H1 (cell line): ENCODE results near the gene C12orf76. TPM values are rescaled to one million over a fixed set of nuclear protein-coding genes. Genes with fewer than 3 reads are reported as not detected.

ENCODE experiments used
- CTCF ChIA-PET: fragments of 300-600 bp; sonication (Branson Sonifier 250); formaldehyde crosslinking; loops from one replicate; lab custom pipeline; 2021; ENCODE audit not compliant: partially characterized antibody; lab: Charles Lee
- POLR2A ChIA-PET: fragments of 300-600 bp; sonication (Branson Sonifier 250); formaldehyde crosslinking; loops from one replicate; lab custom pipeline; 2021; ENCODE audit warnings: inconsistent platforms; ENCODE audit not compliant: partially characterized antibody; lab: Charles Lee
- DNase-seq, 2 experiments: peaks; one replicate each; pipeline versions ENCODE4 v3.0.0 to v3.0.0-alpha.2; 2010 to 2022; ENCODE audit warnings: low spot score in 2 of 2, low read depth in 1 of 2, mixed read lengths in 1 of 2
- FAIRE-seq: peaks from 2 replicates; lab custom pipeline; 2011; peaks lifted over from hg19 to GRCh38; lab: Jason Lieb, UNC
- H2AFZ ChIP-seq: 2 replicates; pipeline ENCODE4 v1.8.1; 2012; ENCODE audit warnings: low read length, inconsistent platforms
- H2AK5ac ChIP-seq: 2 replicates; pipeline ENCODE4 v1.6.1; 2013; ENCODE audit warnings: low read depth, low read length
- H2BK120ac ChIP-seq: replicated peaks from 2 replicates; pipeline ENCODE3; 2013; ENCODE audit warnings: low read depth, low read length, inconsistent platforms
- H2BK12ac ChIP-seq: 2 replicates; pipeline ENCODE4 v1.6.1; 2013; ENCODE audit warnings: low read depth, low read length
- H2BK15ac ChIP-seq: 2 replicates; pipeline ENCODE4 v1.6.1; 2013; ENCODE audit warnings: low read length
- H2BK20ac ChIP-seq: 2 replicates; pipeline ENCODE4 v1.6.1; 2013; ENCODE audit warnings: low read length
- H2BK5ac ChIP-seq: 2 replicates; pipeline ENCODE4 v1.6.1; 2013; ENCODE audit warnings: low read depth, low read length
- H3K14ac ChIP-seq: 2 replicates; pipeline ENCODE4 v1.6.1; 2013; ENCODE audit warnings: inconsistent platforms; ENCODE audit not compliant: insufficient read length
- H3K18ac ChIP-seq: 2 replicates; pipeline ENCODE4 v1.6.1; 2013; ENCODE audit warnings: low read length; ENCODE audit errors: extremely low read depth
- H3K23ac ChIP-seq: 2 replicates; pipeline ENCODE4 v1.6.1; 2013; ENCODE audit warnings: inconsistent platforms; ENCODE audit not compliant: insufficient read length
- H3K23me2 ChIP-seq: 2 replicates; pipeline ENCODE4 v1.6.1; 2013; ENCODE audit warnings: low read depth, low read length
- H3K27ac ChIP-seq: 2 replicates; pipeline ENCODE4 v1.6.1; 2011; ENCODE audit warnings: low read depth, low read length, inconsistent platforms
- H3K27me3 ChIP-seq, 4 experiments: replicated peaks in 1 of 4; 1 replicate in 1 of 4; 2 replicates in 3 of 4; pipeline versions ENCODE4 v1.6.1 to v1.8.1; 2011 to 2013; ENCODE audit warnings: low read length in 3 of 4, mild to moderate bottlenecking in 3 of 4, inconsistent platforms in 2 of 4, mixed read lengths in 2 of 4, moderate library complexity in 1 of 4; ENCODE audit not compliant: control insufficient read depth in 3 of 4, insufficient read depth in 3 of 4; ENCODE audit errors: extremely low read depth in 1 of 4
- H3K36me3 ChIP-seq, 4 experiments: 2 replicates each; pipeline versions ENCODE4 v1.6.1 to v1.8.1; 2011 to 2013; ENCODE audit warnings: mild to moderate bottlenecking in 4 of 4, low read length in 3 of 4, moderate library complexity in 2 of 4, control low read depth in 1 of 4, inconsistent platforms in 1 of 4; ENCODE audit not compliant: insufficient read depth in 4 of 4, control insufficient read depth in 2 of 4
- H3K4ac ChIP-seq: replicated peaks from 2 replicates; pipeline ENCODE3; 2013; ENCODE audit warnings: low read length, low read depth, mixed read lengths, inconsistent platforms; ENCODE audit not compliant: insufficient read length
- H3K4me1 ChIP-seq, 4 experiments: replicated peaks in 1 of 4; 1 replicate in 1 of 4; 2 replicates in 3 of 4; pipeline versions ENCODE4 v1.6.1 to v1.8.1; 2011 to 2013; ENCODE audit warnings: low read length in 3 of 4, inconsistent platforms in 2 of 4, mixed read lengths in 1 of 4; ENCODE audit not compliant: insufficient read depth in 4 of 4, control insufficient read depth in 3 of 4
- H3K4me2 ChIP-seq, 2 experiments: 2 replicates each; pipeline versions ENCODE4 v1.6.1 to v1.8.1; 2011 to 2013; ENCODE audit warnings: low read depth in 2 of 2, low read length in 2 of 2, control low read depth in 1 of 2, inconsistent platforms in 1 of 2, mild to moderate bottlenecking in 1 of 2; ENCODE audit not compliant: insufficient read depth in 1 of 2
- H3K4me3 ChIP-seq, 4 experiments: fragments of 200-600, 300-600 bp in 1 of 4; sonication (generic), shearing (Covaris generic), sonication (Bioruptor Twin) in 1 of 4; 2 replicates each; pipeline versions ENCODE4 v1.5.1 to v1.8.1; 2011 to 2016; ENCODE audit warnings: low read length in 4 of 4, low read depth in 3 of 4, control low read depth in 2 of 4, inconsistent platforms in 2 of 4, mild to moderate bottlenecking in 2 of 4, mixed read lengths in 1 of 4, moderate library complexity in 1 of 4; ENCODE audit not compliant: insufficient read depth in 2 of 4; ENCODE audit errors: extremely low read depth in 1 of 4
- H3K56ac ChIP-seq: replicated peaks from 2 replicates; pipeline ENCODE3; 2013; ENCODE audit warnings: low read depth, mild to moderate bottlenecking, mixed read lengths, low read length, inconsistent platforms; ENCODE audit not compliant: insufficient read length
- H3K79me1 ChIP-seq: 2 replicates; pipeline ENCODE4 v1.6.1; 2013; ENCODE audit warnings: low read depth, low read length, control low read depth
- H3K79me2 ChIP-seq, 2 experiments: 2 replicates each; pipeline versions ENCODE4 v1.6.1 to v1.8.1; 2012 to 2013; ENCODE audit warnings: low read length in 2 of 2, mild to moderate bottlenecking in 2 of 2, inconsistent platforms in 1 of 2; ENCODE audit not compliant: insufficient read depth in 2 of 2, control insufficient read depth in 1 of 2
- H3K9ac ChIP-seq, 4 experiments: replicated peaks in 1 of 4; 1 replicate in 1 of 4; 2 replicates in 3 of 4; pipeline versions ENCODE4 v1.6.1 to v1.8.1; 2011 to 2013; ENCODE audit warnings: low read depth in 3 of 4, low read length in 3 of 4, control low read depth in 2 of 4, mild to moderate bottlenecking in 2 of 4, moderate library complexity in 2 of 4, inconsistent platforms in 1 of 4; ENCODE audit errors: extremely low read depth in 1 of 4
- H3K9me3 ChIP-seq, 2 experiments: 2 replicates each; pipeline versions ENCODE4 v1.6.1 to v1.8.1; 2012 to 2013; ENCODE audit warnings: mild to moderate bottlenecking in 2 of 2, moderate library complexity in 2 of 2, control low read depth in 1 of 2, inconsistent platforms in 1 of 2, low read depth in 1 of 2, low read length in 1 of 2, mixed read lengths in 1 of 2; ENCODE audit not compliant: insufficient read depth in 2 of 2
- H4K20me1 ChIP-seq, 2 experiments: replicated peaks in 1 of 2; 2 replicates each; pipeline versions ENCODE3 to v1.8.1; 2011 to 2013; ENCODE audit warnings: inconsistent platforms in 2 of 2, low read length in 2 of 2, mild to moderate bottlenecking in 1 of 2; ENCODE audit not compliant: insufficient read depth in 2 of 2, control insufficient read depth in 1 of 2
- H4K5ac ChIP-seq: 2 replicates; pipeline ENCODE4 v1.6.1; 2013; ENCODE audit warnings: low read length, low read depth, mixed read lengths, inconsistent platforms; ENCODE audit not compliant: insufficient read length
- H4K8ac ChIP-seq: 2 replicates; pipeline ENCODE4 v1.8.0; 2013; ENCODE audit warnings: mild to moderate bottlenecking, moderate library complexity, low read length, inconsistent platforms; ENCODE audit not compliant: insufficient read depth; ENCODE audit errors: extremely low read depth
- H4K91ac ChIP-seq: replicated peaks from 2 replicates; pipeline ENCODE3; 2013; ENCODE audit warnings: low read length, mixed read lengths, inconsistent platforms; ENCODE audit not compliant: insufficient read length
- CHD1 ChIP-seq: IDR thresholded peaks from 2 replicates; pipeline ENCODE4 v1.6.1; 2012; ENCODE audit warnings: low read depth, low read length, improper control_type of control experiment
- EGR1 ChIP-seq: IDR thresholded peaks from 2 replicates; pipeline ENCODE4 v1.6.1; 2011; ENCODE audit warnings: low read depth, low read length, borderline replicate concordance
- FOSL1 ChIP-seq: IDR thresholded peaks from 2 replicates; pipeline ENCODE4 v1.6.1; 2011; ENCODE audit warnings: mild to moderate bottlenecking, low read depth, low read length, moderate library complexity; ENCODE audit not compliant: insufficient read depth
- JUN ChIP-seq: IDR thresholded peaks from 2 replicates; pipeline ENCODE4 v1.6.1; 2011; ENCODE audit warnings: low read depth, mild to moderate bottlenecking, improper control_type of control experiment, low read length
- JUND ChIP-seq: IDR thresholded peaks from 2 replicates; pipeline ENCODE4 v1.6.1; 2011; ENCODE audit warnings: mild to moderate bottlenecking, improper control_type of control experiment, low read length
- SAP30 ChIP-seq: fragments of 300-600 bp; sonication (generic); IDR thresholded peaks from 2 replicates; pipeline ENCODE4 v1.7.1; 2012; ENCODE audit warnings: low read length, moderate library complexity, mild to moderate bottlenecking, inconsistent platforms; ENCODE audit not compliant: insufficient read depth, insufficient replicate concordance
- WGBS, 2 experiments: shearing (Covaris generic) in 1 of 2; methylation state at CpG; one replicate each; pipeline versions ENCODE4 v1.1.6 to v1.1.7; 2013 to 2015; ENCODE audit warnings: low lambda C conversion rate in 2 of 2, mixed read lengths in 2 of 2, inconsistent platforms in 1 of 2, low coverage in 1 of 2, missing lambda C conversion rate in 1 of 2; ENCODE audit not compliant: insufficient replicate concordance in 2 of 2, insufficient coverage in 1 of 2, insufficient read length in 1 of 2; ENCODE audit errors: extremely low coverage in 1 of 2, missing lambda C conversion rate in 1 of 2; 5-methylcytosine and 5-hydroxymethylcytosine counted together
- polyA plus RNA-seq, 7 experiments: library from polyadenylated mRNA; depleted of rRNA in 3 of 7; stranded (reverse) in 5 of 7; unstranded in 2 of 7; fragments of >200 nt in 5 of 7; fragments of 200-250 nt in 2 of 7; gene quantifications; 1 replicate in 5 of 7; 2 replicates in 1 of 7; 4 replicates in 1 of 7; pipeline versions ENCODE4 v1.2.1 to v1.2.3, GENCODE V29; 2011 to 2013; ENCODE audit warnings: missing spikeins in 2 of 7, mixed read lengths in 2 of 7
- total RNA-seq: library from RNA; stranded (reverse); fragmentation: NEBNext Ultra II Directional; extraction: Animal tissue kit (Norgen Biotek cat#: 25700); gene quantifications from 2 replicates; pipeline ENCODE4 v1.2.1, GENCODE V29; 2021

C12orf76 gene
- total and polyA plus RNA-seq, 2 of the 8 experiments (the other 6 are each of a cell fraction or from before 2014, with no cell fraction given) = 14.4 to 18.6 TPM

DNA sequence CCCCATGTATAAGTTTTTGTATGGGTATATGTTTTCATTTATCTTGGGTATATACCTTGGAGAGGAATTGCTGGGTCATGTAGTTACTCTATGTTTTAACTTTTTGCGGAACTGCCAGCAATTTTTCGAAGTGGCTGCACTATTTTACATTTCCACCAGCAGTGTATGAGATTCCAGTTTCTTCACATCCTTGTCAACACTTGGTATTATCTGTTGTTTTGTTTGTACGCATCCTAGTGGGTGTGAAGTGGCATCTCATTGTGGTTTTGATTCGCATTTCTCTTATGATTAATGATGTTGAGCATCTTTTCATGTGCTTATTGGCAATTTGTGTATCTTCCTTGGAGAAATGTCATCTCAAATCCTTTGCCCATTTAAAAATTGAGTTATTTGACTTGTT lies 42.2 kb downstream of the C12orf76 start:
- DNase-seq = no peak
- no peak overlapping the region for H2AFZ ChIP-seq
- H2BK12ac ChIP-seq = no peak overlapping the region
- WGBS, 2 experiments = 92% methylated on average over 4 of the region's 4 CpGs; no CpG with 5 or more reads in 1 of the 2 experiments
- no peak for FAIRE-seq
- H3K4ac ChIP-seq = no peak overlapping the region
- no peak overlapping the region for H3K23ac ChIP-seq
- H3K27ac ChIP-seq = no peak overlapping the region
- H3K79me1 ChIP-seq = no peaks in the 10 kb centered on the region
- H2BK20ac ChIP-seq = no peak overlapping the region
- no peak overlapping the region for H3K9ac ChIP-seq
- H3K23me2 ChIP-seq = no peaks in the 10 kb centered on the region
- no peak for TF ChIP-seq JUND
- TF ChIP-seq FOSL1 = no peak
- TF ChIP-seq JUN = no peak
- no peak for TF ChIP-seq EGR1
- no peak for TF ChIP-seq SAP30
- TF ChIP-seq CHD1 = no peak
- H4K5ac ChIP-seq = no peak overlapping the region
- ChIA-PET POLR2A (no interaction called here), CTCF (no interaction called here)
- no peak overlapping the region for H2BK15ac ChIP-seq
- H2BK120ac ChIP-seq = no peak overlapping the region
- no peak overlapping the region for H3K18ac ChIP-seq
- H3K27me3 ChIP-seq = no peaks in the 10 kb centered on the region
- H3K4me3 ChIP-seq = no peak overlapping the region
- H3K14ac ChIP-seq = no peak overlapping the region
- H2BK5ac ChIP-seq = no peak overlapping the region
- H3K9me3 ChIP-seq = no peaks in the 10 kb centered on the region
- H3K56ac ChIP-seq = no peak overlapping the region
- H3K4me1 ChIP-seq = no peaks in the 10 kb centered on the region
- no peaks in the 10 kb centered on the region for H3K36me3 ChIP-seq
- H4K8ac ChIP-seq = no peak overlapping the region
- no peak overlapping the region for H2AK5ac ChIP-seq
- no peaks in the 10 kb centered on the region for H3K79me2 ChIP-seq
- H4K91ac ChIP-seq = no peak overlapping the region
- no peak overlapping the region for H3K4me2 ChIP-seq
- H4K20me1 ChIP-seq = no peaks in the 10 kb centered on the region
